ENCODE data around the gene CLEC4M. TPM values are rescaled to one million over a fixed set of nuclear protein-coding genes. Genes with fewer than 3 reads are reported as not detected.

Gene CLEC4M
- total and polyA plus RNA-seq, 2 of the 8 experiments (the other 6 are each of a cell fraction or from before 2014, with no cell fraction given) = not detected

DNA sequence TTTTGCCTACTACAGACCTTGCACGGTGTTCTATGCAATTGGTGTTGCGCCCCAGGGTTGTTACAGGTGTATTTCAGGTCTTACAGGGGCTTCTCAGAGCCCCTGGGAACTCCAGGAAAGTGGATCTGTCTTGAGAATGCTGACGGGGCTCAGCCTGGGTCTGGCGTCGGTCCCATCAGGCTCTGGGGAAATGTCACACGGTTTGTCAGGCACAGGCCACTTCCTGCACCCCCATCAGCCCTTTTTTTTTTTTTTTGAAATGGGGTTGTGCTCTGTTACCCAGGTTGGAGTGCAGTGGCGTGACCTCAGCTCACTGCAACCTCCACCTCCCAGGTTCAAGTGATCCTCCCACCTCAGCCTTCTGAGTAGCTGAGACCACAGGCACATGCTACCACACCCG is 44.4 kb upstream of the CLEC4M start:
- ChIA-PET POLR2A (ENCODE audit: partially characterized antibody) (interaction anchor here (0.9 kb wide), 1 partner anchor 21 kb away, joined by 3 read pairs; no protein-coding TSS in a partner anchor), CTCF (ENCODE audit: partially characterized antibody) (interaction anchor here (0.6 to 0.7 kb wide), 2 partner anchors 30 to 134 kb away, joined by 3 read pairs; no protein-coding TSS in a partner anchor)
- no peaks in the 10 kb centered on the region for H3K4me1 ChIP-seq (replicated peaks in 1 of 4; ENCODE audit: control insufficient read depth in 3 of 4, insufficient read depth in 4 of 4, low read length in 3 of 4)
- H2BK20ac ChIP-seq (ENCODE audit: low read length) = no peak overlapping the region
- no peaks in the 10 kb centered on the region for H3K23me2 ChIP-seq (ENCODE audit: low read depth, low read length)
- DNase-seq (ENCODE audit: low read depth in 1 of 2, low spot score in 2 of 2) (no peak), FAIRE-seq (no peak)
- no peaks in the 10 kb centered on the region for H3K79me2 ChIP-seq (ENCODE audit: control insufficient read depth in 1 of 2, insufficient read depth in 2 of 2, low read length in 2 of 2)
- H4K5ac ChIP-seq (ENCODE audit: insufficient read length, low read depth, low read length) = no peak overlapping the region
- no peaks in the 10 kb centered on the region for H3K36me3 ChIP-seq (ENCODE audit: control insufficient read depth in 2 of 4, insufficient read depth in 4 of 4, low read length in 3 of 4)
- no peak overlapping the region for H3K4me3 ChIP-seq (ENCODE audit: extremely low read depth in 1 of 4, insufficient read depth in 2 of 4, low read depth in 3 of 4, low read length in 4 of 4)
- no peak overlapping the region for H3K9ac ChIP-seq (replicated peaks in 1 of 4; ENCODE audit: extremely low read depth in 1 of 4, low read depth in 3 of 4, low read length in 3 of 4)
- H4K20me1 ChIP-seq (replicated peaks in 1 of 2; ENCODE audit: control insufficient read depth in 1 of 2, insufficient read depth in 2 of 2, low read length in 2 of 2) = no peaks in the 10 kb centered on the region
- no peak overlapping the region for H3K14ac ChIP-seq (ENCODE audit: insufficient read length)
- peaks cover 0 to 2% of the 10 kb centered on the region in 2 experiments; a peak in 1 of 4 replicates for H3K9me3 ChIP-seq (ENCODE audit: insufficient read depth in 2 of 2, low read depth in 1 of 2, low read length in 1 of 2)
- no peak overlapping the region for H3K23ac ChIP-seq (ENCODE audit: insufficient read length)
- no peak overlapping the region for H2BK120ac ChIP-seq (replicated peaks; ENCODE audit: low read depth, low read length)
- H4K91ac ChIP-seq (replicated peaks; ENCODE audit: insufficient read length, low read length) = no peak overlapping the region
- H2AFZ ChIP-seq (ENCODE audit: low read length) = no peak overlapping the region
- no peaks in the 10 kb centered on the region for H3K79me1 ChIP-seq (ENCODE audit: low read depth, low read length)
- H3K4ac ChIP-seq (replicated peaks; ENCODE audit: insufficient read length, low read depth, low read length) = no peak overlapping the region
- H3K27me3 ChIP-seq (replicated peaks in 1 of 4; ENCODE audit: control insufficient read depth in 3 of 4, extremely low read depth in 1 of 4, insufficient read depth in 3 of 4, low read length in 3 of 4) = no peaks in the 10 kb centered on the region
- WGBS, 2 experiments (ENCODE audit: extremely low coverage in 1 of 2, insufficient coverage in 1 of 2, insufficient read length in 1 of 2, insufficient replicate concordance in 2 of 2, low coverage in 1 of 2, low lambda C conversion rate in 2 of 2, missing lambda C conversion rate in 1 of 2) = 85% methylated on average over 8 of the region's 8 CpGs; no CpG with 5 or more reads in 1 of the 2 experiments
- H2AK5ac ChIP-seq (ENCODE audit: low read depth, low read length) = no peak overlapping the region
- no peak overlapping the region for H3K4me2 ChIP-seq (ENCODE audit: insufficient read depth in 1 of 2, low read depth in 2 of 2, low read length in 2 of 2)
- no peak overlapping the region for H3K18ac ChIP-seq (ENCODE audit: extremely low read depth, low read length)
- no peak overlapping the region for H4K8ac ChIP-seq (ENCODE audit: extremely low read depth, insufficient read depth, low read length)
- H3K56ac ChIP-seq (replicated peaks; ENCODE audit: insufficient read length, low read depth, low read length) = no peak overlapping the region
- H3K27ac ChIP-seq (ENCODE audit: low read depth, low read length) = no peak overlapping the region
- H2BK15ac ChIP-seq (ENCODE audit: low read length) = no peak overlapping the region
- H2BK12ac ChIP-seq (ENCODE audit: low read depth, low read length) = no peak overlapping the region
- no peak overlapping the region for H2BK5ac ChIP-seq (ENCODE audit: low read depth, low read length)
- no peak for TF ChIP-seq SIX5 (IDR thresholded peaks at IDR 0.05; ENCODE audit: low read depth, low read length)
- no peak for TF ChIP-seq NANOG (IDR thresholded peaks at IDR 0.05; ENCODE audit: insufficient read depth, low read depth, low read length, poor library complexity, severe bottlenecking)
- TF ChIP-seq, protein P1, sequence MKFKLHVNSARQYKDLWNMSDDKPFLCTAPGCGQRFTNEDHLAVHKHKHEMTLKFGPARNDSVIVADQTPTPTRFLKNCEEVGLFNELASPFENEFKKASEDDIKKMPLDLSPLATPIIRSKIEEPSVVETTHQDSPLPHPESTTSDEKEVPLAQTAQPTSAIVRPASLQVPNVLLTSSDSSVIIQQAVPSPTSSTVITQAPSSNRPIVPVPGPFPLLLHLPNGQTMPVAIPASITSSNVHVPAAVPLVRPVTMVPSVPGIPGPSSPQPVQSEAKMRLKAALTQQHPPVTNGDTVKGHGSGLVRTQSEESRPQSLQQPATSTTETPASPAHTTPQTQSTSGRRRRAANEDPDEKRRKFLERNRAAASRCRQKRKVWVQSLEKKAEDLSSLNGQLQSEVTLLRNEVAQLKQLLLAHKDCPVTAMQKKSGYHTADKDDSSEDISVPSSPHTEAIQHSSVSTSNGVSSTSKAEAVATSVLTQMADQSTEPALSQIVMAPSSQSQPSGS (IDR thresholded peaks at IDR 0.05; ENCODE audit: low read length) = no peak
- no peak for TF ChIP-seq CBX5 (IDR thresholded peaks at IDR 0.05; ENCODE audit: low read depth, low read length)
- no peak for TF ChIP-seq RBBP5 (IDR thresholded peaks at IDR 0.05; ENCODE audit: borderline replicate concordance, low read depth, low read length)
- TF ChIP-seq POLR2AphosphoS5 (IDR thresholded peaks at IDR 0.05; ENCODE audit: low read depth, low read length) = no peak
- TF ChIP-seq, protein P2, sequence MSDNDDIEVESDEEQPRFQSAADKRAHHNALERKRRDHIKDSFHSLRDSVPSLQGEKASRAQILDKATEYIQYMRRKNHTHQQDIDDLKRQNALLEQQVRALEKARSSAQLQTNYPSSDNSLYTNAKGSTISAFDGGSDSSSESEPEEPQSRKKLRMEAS (IDR thresholded peaks at IDR 0.05) = no peak
- no peak for TF ChIP-seq CREB1 (IDR thresholded peaks at IDR 0.05)
- no peak for TF ChIP-seq EP300 (IDR thresholded peaks at IDR 0.05; ENCODE audit: borderline replicate concordance in 1 of 2, low read depth in 2 of 2, low read length in 2 of 2)
- TF ChIP-seq PHF8 (conservative IDR thresholded peaks at IDR 0.05; ENCODE audit: low read depth, low read length) = no peak
- no peak for TF ChIP-seq TAF7 (optimal IDR thresholded peaks at IDR 0.05; ENCODE audit: borderline replicate concordance, low read depth, low read length)
- TF ChIP-seq CBX8 (IDR thresholded peaks at IDR 0.05; ENCODE audit: borderline replicate concordance, low read depth, low read length) = no peak

All from H1 (cell line).